GM20000 (cell line): ENCODE results near the gene SMARCAL1.

ENCODE experiments used
- DNase-seq: peaks from one replicate; pipeline ENCODE4 v3.0.0; 2012; ENCODE audit warnings: low spot score
- CTCF ChIP-seq: IDR thresholded peaks from 2 replicates; pipeline ENCODE4 v1.5.1; 2012; ENCODE audit warnings: mild to moderate bottlenecking, control low read depth; ENCODE audit errors: extremely low read depth, missing control alignments

Gene SMARCAL1

GRCh38 chr2:216430811-216431530 lies 18.7 kb downstream of the SMARCAL1 start:
- TF ChIP-seq CTCF, result no peak
- no peak for DNase-seq

DNA sequence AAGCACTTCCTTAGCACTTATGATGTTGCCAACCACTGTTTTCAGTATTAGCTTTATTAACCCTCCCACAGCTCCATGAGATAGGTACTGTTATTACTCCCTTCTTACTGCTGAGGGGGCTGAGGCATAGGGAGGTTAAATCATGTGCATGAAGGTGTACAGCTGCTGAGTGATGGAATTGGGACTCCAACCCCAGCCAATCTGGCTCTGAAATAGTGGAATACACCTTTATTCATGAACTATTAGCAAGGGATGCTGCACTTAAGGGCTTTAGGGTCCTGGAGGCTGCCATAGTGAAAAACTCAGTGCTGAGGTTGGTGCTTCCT lies 19.2 kb downstream of the SMARCAL1 start:
- no peak for TF ChIP-seq CTCF
- no peak for DNase-seq

- no peak for TF ChIP-seq CTCF
- no peak for DNase-seq
Observed at GRCh38 chr2:216436383-216436782, 24.1 kb downstream of the SMARCAL1 start.

GRCh38 chr2:216441308-216442010 lies 29.2 kb downstream of the SMARCAL1 start:
- no peak for TF ChIP-seq CTCF
- no peak for DNase-seq

GRCh38 chr2:216445501-216445900 lies 33.2 kb downstream of the SMARCAL1 start:
- no peak for TF ChIP-seq CTCF
- no peak for DNase-seq

DNA sequence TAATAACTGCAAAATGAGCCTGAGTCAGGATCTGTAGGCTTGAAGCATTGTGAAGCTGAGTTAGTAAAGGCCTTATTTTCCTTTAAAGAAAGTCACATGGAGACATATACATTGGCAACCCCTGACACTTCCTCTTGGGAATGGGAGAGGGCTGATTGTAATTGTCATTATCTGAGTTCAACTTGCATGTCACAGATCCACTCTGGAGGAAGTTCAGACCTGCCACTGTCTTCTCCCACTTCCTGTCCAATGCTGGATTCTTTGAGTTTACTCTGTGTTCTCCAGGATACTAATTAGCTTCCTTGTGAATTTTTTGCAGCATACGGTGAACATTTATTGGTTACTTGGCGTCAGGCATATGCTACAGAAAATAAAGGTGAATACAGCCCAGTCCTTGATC lies 34.1 kb downstream of the SMARCAL1 start:
- DNase-seq, result no peak
- TF ChIP-seq CTCF, result no peak

GRCh38 chr2:216447293-216447692 lies 35.0 kb downstream of the SMARCAL1 start:
- no peak for DNase-seq
- no peak for TF ChIP-seq CTCF
